ENCODE results near the gene SPATS2.
"Not testable (repeated sequence)": the region's sequence is repeated elsewhere in the genome, so short reads cannot be mapped to it uniquely, and the experiment has no call there.

GRCh38 chr12:49380184-49380583 lies 12.9 kb downstream of the SPATS2 start:
- TF ChIP-seq CTCF, POLR2A (IDR thresholded peaks at IDR 0.05): not testable (repeated sequence)
